GM23338 (cell line): Measurements from ENCODE around the gene OR2B6. TPM values are rescaled to one million over a fixed set of nuclear protein-coding genes. Genes with fewer than 3 reads are reported as not detected.

Experiments
- ATAC-seq: fragments of 200-7000 bp; cut with Tn5 transposase; 3 replicates; pipeline ENCODE4 v1.9.1; 2020
- DNase-seq: peaks from one replicate; pipeline ENCODE4 v3.0.0-alpha.2; 2015; ENCODE audit warnings: low spot score
- H2AFZ ChIP-seq: fragments of 200-600 bp; sonication (generic); 2 replicates; pipeline ENCODE4 v1.8.0; 2016; ENCODE audit warnings: antibody characterized with exemption, mild to moderate bottlenecking, moderate library complexity
- H3F3A ChIP-seq: fragments of 200-600 bp; sonication (generic); replicated peaks from 2 replicates; pipeline ENCODE4 v1.8.0; 2017; ENCODE audit warnings: antibody characterized with exemption, mixed run types, low read depth
- H3K27ac ChIP-seq: fragments of 200-600 bp; sonication (generic); 2 replicates; pipeline ENCODE4 v1.6.1; 2016; ENCODE audit warnings: low read depth
- H3K27me3 ChIP-seq: fragments of 200-600 bp; sonication (generic); 2 replicates; pipeline ENCODE4 v1.8.0; 2016; ENCODE audit warnings: mild to moderate bottlenecking, mixed run types, moderate library complexity; ENCODE audit not compliant: insufficient read depth
- H3K36me3 ChIP-seq: fragments of 200-600 bp; sonication (generic); 2 replicates; pipeline ENCODE4 v1.8.0; 2016; ENCODE audit warnings: mild to moderate bottlenecking; ENCODE audit not compliant: insufficient read depth
- H3K4me1 ChIP-seq: fragments of 200-600 bp; sonication (generic); 2 replicates; pipeline ENCODE4 v1.8.0; 2016; ENCODE audit warnings: mild to moderate bottlenecking, moderate library complexity; ENCODE audit not compliant: insufficient read depth
- H3K4me2 ChIP-seq: fragments of 200-600 bp; sonication (generic); 2 replicates; pipeline ENCODE4 v1.7.1; 2017; ENCODE audit warnings: mixed run types
- H3K4me3 ChIP-seq: fragments of 200-600 bp; sonication (generic); 2 replicates; pipeline ENCODE4 v1.6.1; 2016; ENCODE audit warnings: mixed run types
- H3K79me2 ChIP-seq: fragments of 200-600 bp; sonication (generic); replicated peaks from 2 replicates; pipeline ENCODE4 v1.8.0; 2017; ENCODE audit warnings: mild to moderate bottlenecking; ENCODE audit not compliant: insufficient read depth
- H3K9me2 ChIP-seq: fragments of 200-600 bp; sonication (generic); 2 replicates; pipeline ENCODE4 v1.8.0; 2017; ENCODE audit not compliant: insufficient read depth
- H4K20me1 ChIP-seq: fragments of 200-600 bp; sonication (generic); replicated peaks from 2 replicates; pipeline ENCODE4 v1.8.0; 2017; ENCODE audit warnings: mild to moderate bottlenecking; ENCODE audit not compliant: insufficient read depth
- H3K27ac Mint-ChIP-seq: 2 replicates; pipeline ENCODE4 v1.8.0; 2020; ENCODE audit warnings: inconsistent platforms, mild to moderate bottlenecking, moderate library complexity, mixed read lengths
- H3K27me3 Mint-ChIP-seq: 3 replicates; pipeline ENCODE4 v1.8.0; 2022; ENCODE audit warnings: low read depth, mild to moderate bottlenecking, moderate library complexity, mixed read lengths, inconsistent platforms; ENCODE audit not compliant: insufficient read depth, poor library complexity
- H3K36me3 Mint-ChIP-seq: 3 replicates; pipeline ENCODE4 v1.8.0; 2021; ENCODE audit warnings: low read depth, mild to moderate bottlenecking, inconsistent platforms, moderate library complexity, mixed read lengths
- H3K4me1 Mint-ChIP-seq: 3 replicates; pipeline ENCODE4 v1.8.0; 2020; ENCODE audit warnings: mild to moderate bottlenecking, inconsistent platforms, mixed read lengths
- H3K4me3 Mint-ChIP-seq: 3 replicates; pipeline ENCODE4 v1.8.0; 2021; ENCODE audit warnings: moderate library complexity, mild to moderate bottlenecking, inconsistent platforms, mixed read lengths
- H3K9me3 Mint-ChIP-seq: 3 replicates; pipeline ENCODE4 v1.8.0; 2020; ENCODE audit warnings: moderate library complexity, mild to moderate bottlenecking, inconsistent platforms, mixed read lengths
- CREB1 ChIP-seq: fragments of 250-450 bp; sonication (Bioruptor Pico); IDR thresholded peaks from 2 replicates; pipeline ENCODE4 v1.5.0; 2020; ENCODE audit warnings: low read depth, mild to moderate bottlenecking, moderate library complexity
- EZH2 ChIP-seq: fragments of 200-600 bp; sonication (generic); IDR thresholded peaks from one replicate; pipeline ENCODE4 v1.8.0; 2017; ENCODE audit warnings: antibody characterized with exemption, mild to moderate bottlenecking, low read depth; ENCODE audit not compliant: unreplicated experiment
- EZH2phosphoT487 ChIP-seq: fragments of 200-600 bp; sonication (generic); IDR thresholded peaks from one replicate; pipeline ENCODE4 v1.8.1; 2018; ENCODE audit warnings: antibody characterized with exemption; ENCODE audit not compliant: unreplicated experiment
- JUNB ChIP-seq: IDR thresholded peaks from one replicate; pipeline ENCODE4 v1.6.1; 2016; ENCODE audit warnings: antibody characterized with exemption; ENCODE audit not compliant: unreplicated experiment
- NANOG ChIP-seq: IDR thresholded peaks from 2 replicates; pipeline ENCODE4 v1.6.1; 2016; ENCODE audit warnings: antibody characterized with exemption, borderline replicate concordance
- POLR2AphosphoS5 ChIP-seq: IDR thresholded peaks from 2 replicates; pipeline ENCODE4 v1.6.1; 2016; ENCODE audit warnings: antibody characterized with exemption, low read depth
- STAT1 ChIP-seq: IDR thresholded peaks from one replicate; pipeline ENCODE4 v1.6.1; 2016; ENCODE audit warnings: antibody characterized with exemption; ENCODE audit not compliant: unreplicated experiment
- ZNF114 ChIP-seq: fragments of 250-450 bp; sonication (Bioruptor Pico); IDR thresholded peaks from 2 replicates; pipeline ENCODE4 v1.5.0; 2020; ENCODE audit warnings: mild to moderate bottlenecking, moderate library complexity
- ZNF331 ChIP-seq: fragments of 250-450 bp; sonication (Bioruptor Pico); IDR thresholded peaks from 2 replicates; pipeline ENCODE4 v1.5.0; 2020; ENCODE audit warnings: low read depth, mild to moderate bottlenecking, moderate library complexity
- polyA plus RNA-seq: library from polyadenylated mRNA; unstranded; fragments of >200 nt; fragmentation: Nextera tagmentation; extraction: Ambion mirVana; gene quantifications from 2 replicates; pipeline ENCODE4 v1.2.1, GENCODE V29; 2016
- total RNA-seq: library from RNA; depleted of rRNA; stranded (reverse); fragments of >200 nt; shearing (Covaris generic); gene quantifications from 2 replicates; pipeline ENCODE4 v1.2.3, GENCODE V29; 2014
- TF ChIP-seq, protein P1 (sequence below), 2 experiments: fragments of 200-600 bp in 1 of 2; sonication (generic) in 1 of 2; conservative IDR thresholded peaks; 2 replicates each; pipeline versions ENCODE4 v1.5.1 to v1.6.1; 2016 to 2017; ENCODE audit warnings: antibody characterized with exemption in 2 of 2, low read depth in 2 of 2, mild to moderate bottlenecking in 2 of 2, moderate library complexity in 1 of 2
- TF ChIP-seq, protein P2 (sequence below): IDR thresholded peaks from one replicate; pipeline ENCODE4 v1.6.1; 2018; ENCODE audit warnings: antibody characterized with exemption; ENCODE audit not compliant: unreplicated experiment
- TF ChIP-seq, protein P3 (sequence below): IDR thresholded peaks from 2 replicates; pipeline ENCODE4 v1.6.1; 2016; ENCODE audit warnings: antibody characterized with exemption
- TF ChIP-seq, protein P4 (sequence below): fragments of 250-450 bp; sonication (Bioruptor Pico); IDR thresholded peaks from 2 replicates; pipeline ENCODE4 v1.5.0; 2020; ENCODE audit warnings: mild to moderate bottlenecking, moderate library complexity

OR2B6 gene
- total and polyA plus RNA-seq, 2 experiments from 2014 or later: 0.45 TPM; not detected in 1

DNA sequence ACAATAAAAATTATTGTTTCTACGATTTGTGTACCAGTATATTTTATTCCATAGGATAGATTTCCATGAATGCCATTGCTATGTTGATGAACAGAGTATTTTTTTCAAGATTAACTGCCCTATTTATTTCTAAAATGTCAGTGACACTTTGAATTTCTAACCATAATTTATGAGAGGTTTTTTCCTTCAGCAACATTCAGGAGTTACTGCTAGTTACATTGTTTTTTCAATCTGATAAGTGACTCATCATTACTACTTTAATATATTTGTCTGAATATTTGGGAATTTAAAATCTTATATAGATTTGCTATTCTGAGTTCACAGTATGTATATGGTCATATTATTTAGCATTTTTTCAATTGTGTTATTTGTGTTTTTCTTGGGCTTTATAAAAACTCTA is 6.0 kb upstream of the OR2B6 start:
- H3K27ac ChIP-seq: no peak overlapping the region
- H3K27ac Mint-ChIP-seq: no peak overlapping the region
- H3K4me3 ChIP-seq: no peak overlapping the region
- H3K9me2 ChIP-seq: no peaks in the 10 kb centered on the region
- H4K20me1 ChIP-seq: no peaks in the 10 kb centered on the region
- H3K36me3 ChIP-seq: no peaks in the 10 kb centered on the region
- ATAC-seq: no peak
- H3K4me2 ChIP-seq: no peak overlapping the region
- H3K79me2 ChIP-seq: no peaks in the 10 kb centered on the region
- H3K4me3 Mint-ChIP-seq: no peak overlapping the region
- H3K9me3 Mint-ChIP-seq: peaks cover 8% of the 10 kb centered on the region; the same call in 1 of the 3 replicates
- TF ChIP-seq EZH2 (no peak), JUNB (no peak), ZNF114 (no peak), CREB1 (CRISPR knock-in tag) (no peak), POLR2AphosphoS5 (no peak), STAT1 (no peak), NANOG (no peak), ZNF331 (no peak), EZH2phosphoT487 (no peak)
- TF ChIP-seq, protein P1, sequence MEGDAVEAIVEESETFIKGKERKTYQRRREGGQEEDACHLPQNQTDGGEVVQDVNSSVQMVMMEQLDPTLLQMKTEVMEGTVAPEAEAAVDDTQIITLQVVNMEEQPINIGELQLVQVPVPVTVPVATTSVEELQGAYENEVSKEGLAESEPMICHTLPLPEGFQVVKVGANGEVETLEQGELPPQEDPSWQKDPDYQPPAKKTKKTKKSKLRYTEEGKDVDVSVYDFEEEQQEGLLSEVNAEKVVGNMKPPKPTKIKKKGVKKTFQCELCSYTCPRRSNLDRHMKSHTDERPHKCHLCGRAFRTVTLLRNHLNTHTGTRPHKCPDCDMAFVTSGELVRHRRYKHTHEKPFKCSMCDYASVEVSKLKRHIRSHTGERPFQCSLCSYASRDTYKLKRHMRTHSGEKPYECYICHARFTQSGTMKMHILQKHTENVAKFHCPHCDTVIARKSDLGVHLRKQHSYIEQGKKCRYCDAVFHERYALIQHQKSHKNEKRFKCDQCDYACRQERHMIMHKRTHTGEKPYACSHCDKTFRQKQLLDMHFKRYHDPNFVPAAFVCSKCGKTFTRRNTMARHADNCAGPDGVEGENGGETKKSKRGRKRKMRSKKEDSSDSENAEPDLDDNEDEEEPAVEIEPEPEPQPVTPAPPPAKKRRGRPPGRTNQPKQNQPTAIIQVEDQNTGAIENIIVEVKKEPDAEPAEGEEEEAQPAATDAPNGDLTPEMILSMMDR (conservative IDR thresholded peaks at IDR 0.05; ENCODE audit: low read depth in 2 of 2): no peak
- TF ChIP-seq, protein P2, sequence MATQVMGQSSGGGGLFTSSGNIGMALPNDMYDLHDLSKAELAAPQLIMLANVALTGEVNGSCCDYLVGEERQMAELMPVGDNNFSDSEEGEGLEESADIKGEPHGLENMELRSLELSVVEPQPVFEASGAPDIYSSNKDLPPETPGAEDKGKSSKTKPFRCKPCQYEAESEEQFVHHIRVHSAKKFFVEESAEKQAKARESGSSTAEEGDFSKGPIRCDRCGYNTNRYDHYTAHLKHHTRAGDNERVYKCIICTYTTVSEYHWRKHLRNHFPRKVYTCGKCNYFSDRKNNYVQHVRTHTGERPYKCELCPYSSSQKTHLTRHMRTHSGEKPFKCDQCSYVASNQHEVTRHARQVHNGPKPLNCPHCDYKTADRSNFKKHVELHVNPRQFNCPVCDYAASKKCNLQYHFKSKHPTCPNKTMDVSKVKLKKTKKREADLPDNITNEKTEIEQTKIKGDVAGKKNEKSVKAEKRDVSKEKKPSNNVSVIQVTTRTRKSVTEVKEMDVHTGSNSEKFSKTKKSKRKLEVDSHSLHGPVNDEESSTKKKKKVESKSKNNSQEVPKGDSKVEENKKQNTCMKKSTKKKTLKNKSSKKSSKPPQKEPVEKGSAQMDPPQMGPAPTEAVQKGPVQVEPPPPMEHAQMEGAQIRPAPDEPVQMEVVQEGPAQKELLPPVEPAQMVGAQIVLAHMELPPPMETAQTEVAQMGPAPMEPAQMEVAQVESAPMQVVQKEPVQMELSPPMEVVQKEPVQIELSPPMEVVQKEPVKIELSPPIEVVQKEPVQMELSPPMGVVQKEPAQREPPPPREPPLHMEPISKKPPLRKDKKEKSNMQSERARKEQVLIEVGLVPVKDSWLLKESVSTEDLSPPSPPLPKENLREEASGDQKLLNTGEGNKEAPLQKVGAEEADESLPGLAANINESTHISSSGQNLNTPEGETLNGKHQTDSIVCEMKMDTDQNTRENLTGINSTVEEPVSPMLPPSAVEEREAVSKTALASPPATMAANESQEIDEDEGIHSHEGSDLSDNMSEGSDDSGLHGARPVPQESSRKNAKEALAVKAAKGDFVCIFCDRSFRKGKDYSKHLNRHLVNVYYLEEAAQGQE: no peak
- TF ChIP-seq, protein P3, sequence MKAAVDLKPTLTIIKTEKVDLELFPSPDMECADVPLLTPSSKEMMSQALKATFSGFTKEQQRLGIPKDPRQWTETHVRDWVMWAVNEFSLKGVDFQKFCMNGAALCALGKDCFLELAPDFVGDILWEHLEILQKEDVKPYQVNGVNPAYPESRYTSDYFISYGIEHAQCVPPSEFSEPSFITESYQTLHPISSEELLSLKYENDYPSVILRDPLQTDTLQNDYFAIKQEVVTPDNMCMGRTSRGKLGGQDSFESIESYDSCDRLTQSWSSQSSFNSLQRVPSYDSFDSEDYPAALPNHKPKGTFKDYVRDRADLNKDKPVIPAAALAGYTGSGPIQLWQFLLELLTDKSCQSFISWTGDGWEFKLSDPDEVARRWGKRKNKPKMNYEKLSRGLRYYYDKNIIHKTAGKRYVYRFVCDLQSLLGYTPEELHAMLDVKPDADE: no peak
- TF ChIP-seq, protein P4, sequence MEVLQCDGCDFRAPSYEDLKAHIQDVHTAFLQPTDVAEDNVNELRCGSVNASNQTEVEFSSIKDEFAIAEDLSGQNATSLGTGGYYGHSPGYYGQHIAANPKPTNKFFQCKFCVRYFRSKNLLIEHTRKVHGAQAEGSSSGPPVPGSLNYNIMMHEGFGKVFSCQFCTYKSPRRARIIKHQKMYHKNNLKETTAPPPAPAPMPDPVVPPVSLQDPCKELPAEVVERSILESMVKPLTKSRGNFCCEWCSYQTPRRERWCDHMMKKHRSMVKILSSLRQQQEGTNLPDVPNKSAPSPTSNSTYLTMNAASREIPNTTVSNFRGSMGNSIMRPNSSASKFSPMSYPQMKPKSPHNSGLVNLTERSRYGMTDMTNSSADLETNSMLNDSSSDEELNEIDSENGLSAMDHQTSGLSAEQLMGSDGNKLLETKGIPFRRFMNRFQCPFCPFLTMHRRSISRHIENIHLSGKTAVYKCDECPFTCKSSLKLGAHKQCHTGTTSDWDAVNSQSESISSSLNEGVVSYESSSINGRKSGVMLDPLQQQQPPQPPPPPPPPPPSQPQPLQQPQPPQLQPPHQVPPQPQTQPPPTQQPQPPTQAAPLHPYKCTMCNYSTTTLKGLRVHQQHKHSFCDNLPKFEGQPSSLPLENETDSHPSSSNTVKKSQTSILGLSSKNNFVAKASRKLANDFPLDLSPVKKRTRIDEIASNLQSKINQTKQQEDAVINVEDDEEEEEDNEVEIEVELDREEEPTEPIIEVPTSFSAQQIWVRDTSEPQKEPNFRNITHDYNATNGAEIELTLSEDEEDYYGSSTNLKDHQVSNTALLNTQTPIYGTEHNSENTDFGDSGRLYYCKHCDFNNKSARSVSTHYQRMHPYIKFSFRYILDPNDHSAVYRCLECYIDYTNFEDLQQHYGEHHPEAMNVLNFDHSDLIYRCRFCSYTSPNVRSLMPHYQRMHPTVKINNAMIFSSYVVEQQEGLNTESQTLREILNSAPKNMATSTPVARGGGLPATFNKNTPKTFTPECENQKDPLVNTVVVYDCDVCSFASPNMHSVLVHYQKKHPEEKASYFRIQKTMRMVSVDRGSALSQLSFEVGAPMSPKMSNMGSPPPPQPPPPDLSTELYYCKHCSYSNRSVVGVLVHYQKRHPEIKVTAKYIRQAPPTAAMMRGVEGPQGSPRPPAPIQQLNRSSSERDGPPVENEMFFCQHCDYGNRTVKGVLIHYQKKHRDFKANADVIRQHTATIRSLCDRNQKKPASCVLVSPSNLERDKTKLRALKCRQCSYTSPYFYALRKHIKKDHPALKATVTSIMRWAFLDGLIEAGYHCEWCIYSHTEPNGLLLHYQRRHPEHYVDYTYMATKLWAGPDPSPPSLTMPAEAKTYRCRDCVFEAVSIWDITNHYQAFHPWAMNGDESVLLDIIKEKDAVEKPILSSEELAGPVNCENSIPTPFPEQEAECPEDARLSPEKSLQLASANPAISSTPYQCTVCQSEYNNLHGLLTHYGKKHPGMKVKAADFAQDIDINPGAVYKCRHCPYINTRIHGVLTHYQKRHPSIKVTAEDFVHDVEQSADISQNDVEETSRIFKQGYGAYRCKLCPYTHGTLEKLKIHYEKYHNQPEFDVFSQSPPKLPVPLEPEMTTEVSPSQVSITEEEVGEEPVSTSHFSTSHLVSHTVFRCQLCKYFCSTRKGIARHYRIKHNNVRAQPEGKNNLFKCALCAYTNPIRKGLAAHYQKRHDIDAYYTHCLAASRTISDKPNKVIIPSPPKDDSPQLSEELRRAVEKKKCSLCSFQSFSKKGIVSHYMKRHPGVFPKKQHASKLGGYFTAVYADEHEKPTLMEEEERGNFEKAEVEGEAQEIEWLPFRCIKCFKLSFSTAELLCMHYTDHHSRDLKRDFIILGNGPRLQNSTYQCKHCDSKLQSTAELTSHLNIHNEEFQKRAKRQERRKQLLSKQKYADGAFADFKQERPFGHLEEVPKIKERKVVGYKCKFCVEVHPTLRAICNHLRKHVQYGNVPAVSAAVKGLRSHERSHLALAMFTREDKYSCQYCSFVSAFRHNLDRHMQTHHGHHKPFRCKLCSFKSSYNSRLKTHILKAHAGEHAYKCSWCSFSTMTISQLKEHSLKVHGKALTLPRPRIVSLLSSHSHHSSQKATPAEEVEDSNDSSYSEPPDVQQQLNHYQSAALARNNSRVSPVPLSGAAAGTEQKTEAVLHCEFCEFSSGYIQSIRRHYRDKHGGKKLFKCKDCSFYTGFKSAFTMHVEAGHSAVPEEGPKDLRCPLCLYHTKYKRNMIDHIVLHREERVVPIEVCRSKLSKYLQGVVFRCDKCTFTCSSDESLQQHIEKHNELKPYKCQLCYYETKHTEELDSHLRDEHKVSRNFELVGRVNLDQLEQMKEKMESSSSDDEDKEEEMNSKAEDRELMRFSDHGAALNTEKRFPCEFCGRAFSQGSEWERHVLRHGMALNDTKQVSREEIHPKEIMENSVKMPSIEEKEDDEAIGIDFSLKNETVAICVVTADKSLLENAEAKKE (CRISPR knock-in tag): no peak
- H3K27me3 Mint-ChIP-seq: no peaks in the 10 kb centered on the region
- no peaks in the 10 kb centered on the region for H3K27me3 ChIP-seq
- no peak for DNase-seq
- H2AFZ ChIP-seq: no peak overlapping the region
- no peaks in the 10 kb centered on the region for H3F3A ChIP-seq
- H3K4me1 Mint-ChIP-seq: no peaks in the 10 kb centered on the region
- no peaks in the 10 kb centered on the region for H3K36me3 Mint-ChIP-seq
- H3K4me1 ChIP-seq: no peaks in the 10 kb centered on the region
